Spleen (tissue), 7 donors: ENCODE measurements around the gene PLA2G4E.

Experiments
- CTCF ChIP-seq, 11 experiments: fragments of 200-600 bp in 7 of 11; fragments of 450-650 bp in 4 of 11; sonication (generic) in 4 of 11; IDR thresholded peaks in 8 of 11; conservative IDR thresholded peaks in 3 of 11; 1 replicate in 7 of 11; 2 replicates in 4 of 11; pipeline versions ENCODE4 v1.4.0 to v1.8.0; 2016 to 2021; ENCODE audit warnings: antibody characterized with exemption in 11 of 11, inconsistent platforms in 4 of 11, mild to moderate bottlenecking in 1 of 11
- POLR2A ChIP-seq, 3 donors: fragments of 450-650 bp; IDR thresholded peaks; one replicate each; pipeline ENCODE4 v1.5.1; 2017; ENCODE audit warnings: antibody characterized with exemption in 3 of 3, mild to moderate bottlenecking in 1 of 3
- donor health status: DM: no; HTN: no; CAD: no; lungs with moderate emphysema.
- donor health status: DM: no; HTN: no; CAD: no.
- donor health status: DM: no; HTN: no; CAD: no.

GRCh38 chr15:42065468-42065867, 44.6 kb upstream of the PLA2G4E start:
- TF ChIP-seq CTCF (IDR thresholded peaks at IDR 0.05 in 8 of 11, conservative IDR thresholded peaks at IDR 0.05 in 3 of 11) (no peak), POLR2A (IDR thresholded peaks at IDR 0.05) (no peak)
